Lower leg skin (tissue), 4 donors: Measurements from ENCODE around the gene AIMP1. TPM values are rescaled to one million over a fixed set of nuclear protein-coding genes. Genes with fewer than 3 reads are reported as not detected.

ENCODE experiments used
- DNase-seq, 2 donors: peaks; one replicate each; pipeline ENCODE4 v3.0.0-alpha.2; 2019; ENCODE audit warnings: low spot score in 2 of 2
- H3K4me3 ChIP-seq: fragments of 200-600 bp; sonication (generic); 2 replicates; pipeline ENCODE4 v1.5.1; 2017; ENCODE audit warnings: mild to moderate bottlenecking, low read depth; ENCODE audit not compliant: poor library complexity, severe bottlenecking
- POLR2A ChIP-seq, 2 donors: fragments of 450-650 bp; IDR thresholded peaks; one replicate each; pipeline ENCODE4 v1.6.1; 2016 to 2017; ENCODE audit warnings: antibody characterized with exemption in 2 of 2, mild to moderate bottlenecking in 1 of 2, moderate library complexity in 1 of 2
- WGBS, 2 donors: methylation state at CpG; one replicate each; pipeline ENCODE4 v1.1.5; 2018; 5-methylcytosine and 5-hydroxymethylcytosine counted together
- intact Hi-C: fragments of 100-400 bp; cut with DNase I; formaldehyde crosslinking; loops from one replicate; pipeline ENCODE4 v1.15.0; 2023; ENCODE audit warnings: low total_unique reads
- total RNA-seq, 4 donors: library from RNA; depleted of rRNA; stranded (reverse); fragments of >200 nt; gene quantifications; one replicate each; pipeline ENCODE4 v1.1.0, GENCODE V29; 2016
- TF ChIP-seq, protein P1 (sequence below), 3 donors: fragments of 450-650 bp; IDR thresholded peaks; one replicate each; pipeline ENCODE4 v1.5.1; 2016; ENCODE audit warnings: antibody characterized with exemption in 3 of 3, mild to moderate bottlenecking in 3 of 3, moderate library complexity in 2 of 3

AIMP1 gene
- total RNA-seq, 4 donors from 2014 or later: 14.9 to 25.0 (median 18.6) TPM

DNA sequence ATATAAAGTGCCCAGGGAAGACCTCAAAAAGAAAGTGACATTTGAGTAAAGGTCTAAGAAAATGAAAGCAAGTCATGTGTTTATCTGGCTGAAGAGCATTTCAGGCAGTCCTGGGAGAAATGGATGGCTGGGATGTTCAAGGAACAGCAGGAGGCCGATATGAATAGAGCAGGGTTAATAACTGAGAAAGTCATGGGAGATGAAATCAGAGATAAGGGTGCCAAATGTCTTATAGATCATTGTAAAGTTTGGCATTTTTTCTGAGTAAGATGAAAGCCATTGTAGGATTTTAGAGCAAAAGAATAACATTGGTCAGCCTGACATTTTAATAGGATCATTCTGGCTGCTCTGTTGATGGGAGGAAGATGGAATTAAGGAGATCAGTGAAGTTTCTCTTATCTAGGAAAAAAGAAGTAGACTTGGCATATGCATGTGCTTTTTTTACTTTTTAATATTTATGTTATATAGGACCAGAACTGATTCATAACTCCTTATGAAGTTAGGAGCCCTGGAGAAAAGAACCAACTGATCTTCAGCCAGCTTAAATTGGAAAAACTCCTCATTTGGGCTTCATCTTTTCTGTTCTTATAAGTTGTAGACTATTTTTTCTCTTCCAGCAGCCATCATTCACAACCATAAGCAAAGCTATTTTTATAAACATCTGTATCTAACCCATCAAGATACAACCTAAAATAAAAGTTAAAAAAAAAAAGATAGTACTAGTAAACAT, 18.6 kb downstream of the AIMP1 start:
- 78 to 79% methylated on average over 1 of the region's 1 CpG for WGBS, 2 donors
- TF ChIP-seq POLR2A (IDR thresholded peaks at IDR 0.05): no peak
- TF ChIP-seq, protein P1, sequence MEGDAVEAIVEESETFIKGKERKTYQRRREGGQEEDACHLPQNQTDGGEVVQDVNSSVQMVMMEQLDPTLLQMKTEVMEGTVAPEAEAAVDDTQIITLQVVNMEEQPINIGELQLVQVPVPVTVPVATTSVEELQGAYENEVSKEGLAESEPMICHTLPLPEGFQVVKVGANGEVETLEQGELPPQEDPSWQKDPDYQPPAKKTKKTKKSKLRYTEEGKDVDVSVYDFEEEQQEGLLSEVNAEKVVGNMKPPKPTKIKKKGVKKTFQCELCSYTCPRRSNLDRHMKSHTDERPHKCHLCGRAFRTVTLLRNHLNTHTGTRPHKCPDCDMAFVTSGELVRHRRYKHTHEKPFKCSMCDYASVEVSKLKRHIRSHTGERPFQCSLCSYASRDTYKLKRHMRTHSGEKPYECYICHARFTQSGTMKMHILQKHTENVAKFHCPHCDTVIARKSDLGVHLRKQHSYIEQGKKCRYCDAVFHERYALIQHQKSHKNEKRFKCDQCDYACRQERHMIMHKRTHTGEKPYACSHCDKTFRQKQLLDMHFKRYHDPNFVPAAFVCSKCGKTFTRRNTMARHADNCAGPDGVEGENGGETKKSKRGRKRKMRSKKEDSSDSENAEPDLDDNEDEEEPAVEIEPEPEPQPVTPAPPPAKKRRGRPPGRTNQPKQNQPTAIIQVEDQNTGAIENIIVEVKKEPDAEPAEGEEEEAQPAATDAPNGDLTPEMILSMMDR (IDR thresholded peaks at IDR 0.05): no peak
- DNase-seq: no peak
- H3K4me3 ChIP-seq: no peak overlapping the region
- intact Hi-C loops: no loop called here

DNA sequence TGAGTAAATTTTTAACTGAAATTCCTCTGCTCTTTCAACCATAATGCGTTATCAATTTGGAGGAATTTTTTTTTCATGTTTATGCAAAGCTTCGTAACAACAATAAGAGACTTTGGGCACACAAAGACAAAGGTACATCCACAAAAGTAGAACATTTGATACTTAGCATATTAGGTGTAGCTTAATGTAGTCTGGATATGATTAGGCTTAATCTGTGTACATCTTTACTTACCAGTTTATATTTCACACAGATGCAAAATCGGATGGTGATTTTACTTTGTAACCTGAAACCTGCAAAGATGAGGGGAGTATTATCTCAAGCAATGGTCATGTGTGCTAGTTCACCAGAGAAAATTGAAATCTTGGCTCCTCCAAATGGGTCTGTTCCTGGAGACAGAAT, 20.3 kb downstream of the AIMP1 start:
- 94 to 97% methylated on average over 3 of the region's 3 CpGs for WGBS, 2 donors
- H3K4me3 ChIP-seq: no peak overlapping the region
- intact Hi-C loops: no loop called here
- no peak for DNase-seq
- TF ChIP-seq POLR2A (IDR thresholded peaks at IDR 0.05): no peak
- TF ChIP-seq, protein P1 (IDR thresholded peaks at IDR 0.05): no peak

DNA sequence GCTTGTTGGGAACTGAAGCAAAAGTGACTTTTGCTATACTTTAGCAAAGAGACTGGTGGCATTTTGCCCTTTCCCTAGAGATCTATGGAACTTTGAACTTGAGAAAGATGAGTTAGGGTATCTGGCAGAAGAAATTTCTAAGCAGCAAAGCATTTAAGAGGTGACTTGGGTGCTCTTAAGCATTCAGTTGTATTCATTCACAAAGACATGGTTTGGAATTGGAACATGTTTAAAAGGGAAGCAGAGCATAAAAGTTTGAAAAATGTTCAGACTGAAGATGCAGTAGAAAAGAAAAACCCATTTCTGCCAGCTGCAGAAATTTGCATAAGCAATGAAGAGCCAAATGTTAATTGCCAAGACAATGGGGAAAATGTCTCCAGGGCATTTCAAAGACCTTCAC, 21.6 kb downstream of the AIMP1 start:
- intact Hi-C loops: no loop called here
- H3K4me3 ChIP-seq: no peak overlapping the region
- DNase-seq: no peak
- no peak for TF ChIP-seq POLR2A (IDR thresholded peaks at IDR 0.05)
- TF ChIP-seq, protein P1 (IDR thresholded peaks at IDR 0.05): no peak

DNA sequence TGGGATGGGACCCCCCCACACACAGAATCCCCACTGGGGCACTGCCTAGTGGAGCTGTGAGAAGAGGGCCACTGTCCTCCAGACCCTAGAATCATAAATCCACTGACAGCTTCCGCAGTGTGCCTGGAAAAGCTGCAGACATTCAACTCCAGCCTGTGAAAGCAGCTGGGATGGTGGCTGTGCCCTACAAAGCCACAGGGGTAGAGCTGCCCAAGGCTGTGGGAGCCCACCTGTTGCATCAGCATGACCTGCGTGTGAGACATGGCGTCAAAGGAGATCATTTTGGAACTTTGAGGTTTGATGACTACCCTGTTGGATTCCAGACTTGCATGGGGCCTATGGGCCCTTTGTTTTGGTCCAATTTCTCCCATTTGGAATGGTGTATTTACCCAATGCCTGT, 22.3 kb downstream of the AIMP1 start:
- H3K4me3 ChIP-seq: no peak overlapping the region
- TF ChIP-seq, protein P1 (IDR thresholded peaks at IDR 0.05): no peak
- TF ChIP-seq POLR2A (IDR thresholded peaks at IDR 0.05): no peak
- intact Hi-C loops: no loop called here
- DNase-seq: no peak
- WGBS, 2 donors: 100% methylated on average over 3 of the region's 3 CpGs

DNA sequence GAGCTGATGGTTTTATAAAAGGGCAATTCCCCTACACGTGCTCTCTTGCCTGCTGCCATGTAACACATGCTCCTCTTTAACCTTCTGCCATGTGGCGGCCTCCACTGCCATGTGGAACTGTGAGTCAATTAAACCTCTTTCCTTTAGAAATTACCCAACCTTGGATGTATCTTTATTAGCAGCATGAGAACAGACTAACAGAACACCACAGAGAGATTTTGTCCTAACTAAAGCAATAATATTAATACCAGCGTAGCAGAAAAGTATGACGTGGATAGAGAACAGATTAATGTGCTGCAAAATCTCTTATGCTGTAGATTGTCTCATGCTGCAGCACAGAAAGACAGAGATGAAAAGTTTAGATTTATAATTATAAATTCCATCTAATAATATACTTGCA, 23.1 kb downstream of the AIMP1 start:
- 78 to 87% methylated on average over 4 of the region's 4 CpGs for WGBS, 2 donors
- no peak overlapping the region for H3K4me3 ChIP-seq
- no peak for TF ChIP-seq POLR2A (IDR thresholded peaks at IDR 0.05)
- TF ChIP-seq, protein P1 (IDR thresholded peaks at IDR 0.05): no peak
- intact Hi-C loops: no loop called here
- no peak for DNase-seq

DNA sequence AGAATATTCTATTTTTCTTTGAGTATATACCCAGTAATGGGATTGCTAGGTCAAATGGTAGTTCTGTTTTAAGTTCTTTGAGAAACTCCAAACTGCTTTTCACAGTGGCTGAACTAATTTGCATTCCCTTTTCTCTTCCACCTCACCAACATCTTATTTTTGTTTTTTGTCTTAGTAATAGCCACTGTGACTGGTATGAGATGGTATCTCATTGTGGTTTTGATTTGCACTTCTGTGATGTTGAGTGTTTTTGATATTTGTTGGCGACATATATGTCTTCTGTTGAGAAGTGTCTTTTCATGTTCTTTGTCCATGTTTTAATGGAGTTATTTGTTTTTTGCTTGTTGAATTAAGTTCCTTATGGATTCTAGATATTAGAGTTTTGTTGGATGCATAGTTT, 24.4 kb downstream of the AIMP1 start:
- no peak overlapping the region for H3K4me3 ChIP-seq
- TF ChIP-seq, protein P1 (IDR thresholded peaks at IDR 0.05): no peak
- TF ChIP-seq POLR2A (IDR thresholded peaks at IDR 0.05): no peak
- 93 to 100% methylated on average over 1 of the region's 1 CpG for WGBS, 2 donors
- intact Hi-C loops: no loop called here
- no peak for DNase-seq
